ENCODE results near the gene U2SURP.
"Not testable (repeated sequence)": the region's sequence is repeated elsewhere in the genome, so short reads cannot be mapped to it uniquely, and the experiment has no call there.

U2SURP gene

GRCh38 chr3:143073983-143074382 is 72.6 kb downstream of the U2SURP start:
- DNase-seq: not testable (repeated sequence)

- DNase-seq: no peak
Observed at GRCh38 chr3:143078883-143079282, 77.5 kb downstream of the U2SURP start.

DNA sequence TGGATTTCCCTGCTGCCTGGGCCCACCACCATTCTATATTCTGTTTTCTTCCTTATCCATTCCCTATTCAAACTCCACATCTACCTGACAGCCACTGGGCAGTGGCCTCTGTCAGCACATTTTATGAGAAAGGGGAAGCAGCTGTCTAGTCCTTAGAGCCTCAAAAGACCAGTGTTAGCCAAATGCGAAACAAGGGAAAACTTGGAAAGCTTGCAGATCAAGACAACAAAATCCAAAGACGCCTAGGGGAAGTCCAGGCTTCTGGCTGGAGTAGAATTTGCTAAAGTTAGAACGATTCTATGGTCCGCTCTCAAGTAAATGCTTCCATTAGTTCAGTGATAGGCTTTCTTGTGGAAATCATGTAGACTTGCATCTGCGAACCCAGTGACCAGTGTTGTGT is 78.8 kb downstream of the U2SURP start:
- no peak for DNase-seq

- DNase-seq: no peak
Observed at GRCh38 chr3:143081365-143081764, 80.0 kb downstream of the U2SURP start.

DNA sequence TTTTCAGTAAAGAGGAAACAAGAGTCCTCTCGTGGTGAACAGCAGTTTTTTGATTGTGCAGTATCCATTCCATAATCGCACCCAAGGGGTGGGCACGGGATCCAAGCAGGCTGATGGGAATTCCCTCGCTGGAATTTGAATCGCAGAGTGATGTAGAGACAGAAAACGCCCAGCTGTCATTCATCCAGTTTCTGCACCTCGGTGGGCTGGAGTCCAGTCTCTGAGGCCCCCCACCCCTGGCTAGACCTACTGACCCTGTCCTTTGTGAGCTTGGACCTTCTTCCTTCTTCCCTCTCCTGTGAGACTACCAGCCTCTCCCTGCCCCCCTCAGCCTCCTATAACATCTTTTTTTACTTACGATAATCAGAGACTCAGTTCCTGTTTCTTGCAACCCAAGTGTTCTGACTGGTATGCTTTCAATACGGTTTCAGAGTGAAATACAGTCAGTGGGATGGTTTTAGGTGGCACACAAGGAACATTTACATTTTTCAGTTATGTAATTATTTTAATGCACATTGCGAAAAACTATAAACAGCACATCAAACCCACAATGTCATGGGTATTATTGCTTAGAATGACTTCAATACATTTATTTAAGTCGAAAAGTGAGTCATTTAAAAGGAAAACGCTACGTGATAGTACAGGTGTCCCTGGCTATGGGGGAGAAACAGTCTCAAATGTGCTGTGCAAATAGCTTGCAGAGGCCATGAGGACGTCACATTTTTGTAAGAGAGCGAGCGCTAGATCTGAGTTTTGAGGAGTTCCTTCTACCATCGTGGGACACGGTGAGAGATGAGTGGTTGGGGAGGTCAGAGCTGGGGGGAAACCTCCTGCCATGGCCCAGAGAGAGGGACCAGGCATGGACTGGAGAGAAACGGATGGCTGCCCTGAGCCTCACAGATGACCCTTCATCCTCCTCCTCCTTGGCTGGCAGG is 80.7 kb downstream of the U2SURP start:
- DNase-seq: no peak

DNA sequence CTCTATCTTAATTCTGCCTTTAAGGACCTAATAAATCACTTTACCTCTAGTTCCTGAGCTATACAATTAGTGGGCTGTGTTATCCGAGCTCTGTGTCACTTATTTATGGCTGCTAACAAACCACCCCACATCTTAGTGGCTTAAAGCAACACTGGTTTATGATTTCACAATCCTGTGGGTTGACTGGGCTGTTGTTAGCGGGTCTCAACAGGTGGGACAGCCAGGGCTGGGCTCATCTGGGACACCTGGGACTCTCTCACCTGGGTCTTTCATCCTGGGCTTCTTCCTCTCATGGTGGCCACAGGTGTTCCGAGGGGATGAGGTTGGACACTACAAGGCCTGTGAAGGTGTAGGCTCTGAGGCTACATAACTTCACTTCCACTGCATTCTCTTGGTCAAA is 82.4 kb downstream of the U2SURP start:
- DNase-seq: no peak

DNA sequence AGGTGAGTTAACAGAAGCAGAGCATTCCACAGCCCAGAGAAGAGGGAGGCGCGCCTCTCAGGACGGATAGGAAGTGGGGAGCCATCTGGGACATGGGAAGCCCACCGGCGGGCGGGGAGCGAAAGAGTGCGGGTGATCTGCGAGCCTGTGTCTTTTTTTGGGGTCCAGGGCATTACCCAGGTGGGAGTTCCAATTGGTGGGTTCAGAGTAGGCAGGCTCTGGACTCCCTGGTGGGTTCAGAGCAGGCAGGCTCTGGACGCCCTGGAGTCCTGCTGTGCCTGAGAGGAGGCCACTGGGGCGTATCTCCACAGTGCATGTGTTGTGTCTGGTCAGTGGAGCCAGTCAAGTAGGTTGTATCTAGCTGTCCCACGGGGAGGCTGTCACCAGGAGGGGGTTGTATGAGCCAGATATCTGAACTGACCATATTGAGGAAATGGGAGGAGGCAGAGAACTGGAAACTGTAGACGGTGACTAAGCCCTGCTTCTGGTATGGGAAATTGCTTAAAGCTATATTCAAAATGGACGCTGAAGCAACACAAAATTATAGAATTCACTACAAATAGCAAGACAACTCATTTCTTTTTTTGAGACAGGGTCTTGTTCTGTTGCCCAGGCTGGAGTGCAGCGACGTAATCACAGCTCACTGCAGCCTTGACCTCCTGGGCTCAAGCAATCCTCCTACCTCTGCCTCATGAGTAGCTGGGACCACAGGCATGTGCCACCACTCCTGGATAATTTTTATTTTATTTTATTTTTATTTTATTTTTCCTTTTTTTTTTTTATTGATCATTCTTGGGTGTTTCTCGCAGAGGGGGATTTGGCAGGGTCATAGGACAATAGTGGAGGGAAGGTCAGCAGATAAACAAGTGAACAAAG is 83.7 kb downstream of the U2SURP start:
- peak; percentile 10 for DNase-seq

DNA sequence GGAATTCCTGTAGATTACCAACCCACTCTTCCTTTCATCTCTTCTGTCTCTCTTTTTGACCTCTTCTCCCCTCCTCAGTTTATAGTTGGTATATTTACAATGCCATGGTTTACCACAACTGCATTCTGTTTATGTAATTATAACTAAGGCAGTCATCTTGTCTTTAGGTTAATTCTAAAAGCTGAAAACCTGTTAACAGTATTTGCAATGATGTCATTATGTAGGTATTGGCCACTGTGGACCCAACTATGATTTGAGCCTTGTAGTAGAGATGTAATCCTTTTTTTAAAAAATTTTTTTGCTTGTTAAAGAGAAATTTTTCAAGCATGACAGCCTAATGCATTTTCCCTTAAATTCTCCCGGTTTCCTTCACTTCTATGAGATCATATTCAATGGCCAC is 87.5 kb downstream of the U2SURP start:
- DNase-seq: no peak

- no peak for DNase-seq
Observed at GRCh38 chr3:143089965-143090364, 88.6 kb downstream of the U2SURP start.

DNA sequence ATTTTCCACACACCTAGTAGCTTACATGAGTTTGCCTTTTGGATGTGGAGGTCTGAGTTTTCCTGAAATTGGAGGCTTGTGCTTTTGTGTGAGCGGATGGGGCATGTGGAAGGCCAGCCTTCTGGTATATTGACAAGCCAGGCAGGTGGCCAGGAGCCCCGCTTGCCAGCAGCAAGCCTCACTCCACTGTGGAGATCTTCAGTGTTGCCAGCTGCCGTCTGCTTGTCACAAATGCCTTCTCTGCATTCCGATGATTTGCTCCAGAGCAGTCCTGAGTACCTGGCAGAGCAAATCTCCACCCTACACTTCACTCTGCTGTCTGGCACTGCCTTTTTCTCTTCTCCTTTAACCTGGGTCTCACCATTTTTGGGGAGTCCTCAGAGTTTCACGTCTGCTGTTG is 89.1 kb downstream of the U2SURP start:
- no peak for DNase-seq

DNA sequence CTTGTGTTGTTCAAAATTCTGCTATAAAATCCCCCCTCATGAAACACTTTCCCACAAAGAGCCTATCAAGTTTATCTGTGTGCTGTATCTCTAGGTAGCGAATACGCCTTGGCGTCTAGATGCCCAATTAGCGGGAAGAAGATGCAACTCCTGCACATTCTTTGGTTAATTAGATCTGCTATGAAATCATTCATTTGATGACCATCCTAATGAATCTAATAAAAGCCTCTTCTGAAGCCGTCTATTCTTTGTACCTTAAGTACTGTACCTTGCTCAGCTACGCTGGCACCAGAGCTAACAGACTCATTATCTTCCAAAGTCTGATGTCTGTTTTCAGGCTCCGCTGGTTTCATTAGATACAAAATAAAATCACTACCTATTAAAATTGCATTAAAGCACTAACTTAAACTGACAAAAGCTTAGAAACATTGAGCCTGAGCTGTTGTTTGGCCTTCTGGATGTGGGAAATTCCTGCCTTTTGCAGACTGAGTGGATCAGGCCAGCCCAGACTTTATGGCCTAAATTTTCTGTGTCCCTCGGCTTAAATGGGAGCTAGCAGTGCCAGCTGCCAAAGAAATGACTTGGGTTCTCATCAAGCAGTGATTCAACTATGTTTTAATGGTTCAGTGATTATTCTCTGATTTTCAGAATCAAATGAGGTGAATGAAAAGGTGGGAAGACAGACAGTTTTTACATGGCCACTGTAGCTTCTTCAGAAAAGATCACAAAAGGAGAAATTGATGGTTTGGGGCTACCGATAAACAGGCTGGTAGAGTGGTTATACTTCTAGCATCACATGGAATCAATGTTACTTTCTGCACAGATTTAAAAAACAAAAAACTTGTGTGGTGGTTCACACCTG is 89.8 kb downstream of the U2SURP start:
- DNase-seq: no peak

DNA sequence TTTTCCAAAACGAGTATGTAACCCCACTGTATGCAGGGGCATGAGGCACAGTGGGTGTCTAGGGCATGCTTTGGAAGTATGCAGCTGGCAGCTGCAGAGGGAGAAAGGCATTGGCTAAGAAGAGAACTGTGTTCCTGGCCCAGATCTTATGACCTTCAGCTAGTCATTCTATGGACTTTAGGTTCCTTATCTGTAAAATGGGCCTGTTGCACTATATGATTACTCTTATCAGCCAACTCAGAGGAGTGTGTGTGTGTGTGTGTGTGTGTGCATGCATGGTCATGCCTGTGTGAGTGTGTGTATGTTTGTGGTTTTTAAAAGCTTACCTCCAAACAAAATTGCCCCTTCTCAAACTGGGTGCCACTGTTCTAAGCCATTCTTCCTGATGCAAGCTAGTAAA is 90.8 kb downstream of the U2SURP start:
- DNase-seq: no peak

DNA sequence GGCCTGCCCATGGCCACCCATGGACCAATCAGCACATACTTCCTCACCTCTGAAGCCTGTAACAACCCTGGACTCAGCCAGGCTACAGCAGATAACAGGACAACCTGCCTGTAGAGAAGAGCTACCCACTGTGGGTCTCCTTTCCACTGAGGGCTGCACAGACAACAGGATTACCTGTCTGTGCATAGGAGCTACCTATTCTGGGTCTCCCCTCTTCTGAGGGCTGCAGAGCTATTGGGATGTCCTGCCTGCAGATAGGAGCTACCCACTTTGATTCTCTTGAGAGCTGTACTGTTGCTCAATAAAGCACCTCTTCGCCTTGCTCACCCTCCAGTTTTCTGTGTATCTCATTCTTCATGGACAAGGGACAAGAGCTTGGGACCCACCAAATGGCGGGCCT is 94.4 kb downstream of the U2SURP start:
- no peak for DNase-seq

DNA sequence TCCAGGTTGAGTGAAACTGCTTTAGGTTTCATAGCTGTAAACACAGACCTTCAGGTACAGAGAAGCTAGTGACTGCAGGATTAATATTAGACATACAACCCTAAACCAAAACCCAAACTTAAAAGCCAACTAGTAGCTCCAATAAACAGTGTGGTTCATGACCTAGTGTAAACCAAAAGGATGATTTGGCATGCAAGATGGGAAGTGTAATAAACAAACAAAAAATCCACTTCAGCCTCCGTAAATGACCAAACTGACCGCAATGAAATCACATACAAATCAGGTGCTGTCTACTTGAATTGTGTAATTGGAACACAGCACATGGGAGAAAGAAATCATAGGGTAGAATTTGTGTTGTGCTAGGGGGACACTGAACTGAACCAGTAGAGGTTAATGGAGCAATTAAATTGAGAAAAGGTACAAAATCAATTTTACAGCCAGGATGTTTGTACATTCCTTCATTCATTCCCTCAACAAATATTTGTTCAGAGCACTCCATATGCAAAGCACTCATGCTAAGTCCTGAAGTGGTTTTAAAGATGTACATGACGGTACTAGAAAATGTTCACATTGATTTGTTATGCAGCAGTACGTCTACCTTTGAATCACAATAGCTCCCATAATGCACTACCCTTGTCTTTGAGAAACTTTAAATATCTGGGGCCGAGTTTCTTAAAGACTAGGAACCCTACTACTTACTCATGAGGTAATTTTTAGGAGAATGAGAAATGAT is 96.8 kb downstream of the U2SURP start:
- DNase-seq: no peak

GRCh38 chr3:143099210-143099609 is 97.8 kb downstream of the U2SURP start:
- DNase-seq: no peak

DNA sequence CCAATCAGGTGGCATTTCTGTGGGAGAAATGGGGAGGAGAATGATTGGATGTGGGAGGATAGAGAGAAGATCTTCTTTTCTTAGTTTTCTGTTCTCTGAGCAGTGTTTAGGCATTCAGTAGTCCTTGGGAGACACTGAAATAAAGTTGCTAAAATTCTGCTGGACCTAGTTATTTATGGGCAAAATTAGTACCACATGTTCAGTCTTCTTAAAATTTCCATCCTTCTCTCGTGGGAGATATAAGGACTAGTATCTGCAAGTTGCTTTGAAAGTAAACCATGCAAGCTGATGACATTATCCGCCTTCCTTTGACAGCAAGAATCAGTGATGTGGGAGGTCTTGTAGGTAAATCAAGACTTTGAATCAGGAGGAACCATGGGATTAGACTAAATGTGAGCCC is 98.3 kb downstream of the U2SURP start:
- no peak for DNase-seq

DNA sequence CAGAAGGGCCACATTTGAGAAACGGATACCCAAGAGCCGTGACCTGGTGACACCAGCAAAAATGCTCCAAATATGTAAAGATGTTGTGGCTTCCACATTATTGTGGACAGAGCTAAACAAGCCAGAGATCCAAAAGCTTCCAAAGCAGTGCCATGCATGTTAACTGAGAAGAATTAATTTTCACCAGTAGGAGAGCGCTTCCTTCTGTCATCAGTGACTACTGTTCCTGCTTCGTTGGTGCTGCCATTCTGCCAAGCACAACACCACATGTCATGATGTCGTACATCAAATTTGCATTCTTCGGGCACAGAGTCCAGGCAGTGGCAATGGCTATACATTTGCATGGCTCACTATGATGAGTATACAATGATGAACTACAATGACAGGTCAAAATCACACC is 99.1 kb downstream of the U2SURP start:
- no peak for DNase-seq

- DNase-seq: no peak
Observed at GRCh38 chr3:143101792-143102381, 100.5 kb downstream of the U2SURP start.

- DNase-seq: no peak
Observed at GRCh38 chr3:143103652-143104051, 102.3 kb downstream of the U2SURP start.

DNA sequence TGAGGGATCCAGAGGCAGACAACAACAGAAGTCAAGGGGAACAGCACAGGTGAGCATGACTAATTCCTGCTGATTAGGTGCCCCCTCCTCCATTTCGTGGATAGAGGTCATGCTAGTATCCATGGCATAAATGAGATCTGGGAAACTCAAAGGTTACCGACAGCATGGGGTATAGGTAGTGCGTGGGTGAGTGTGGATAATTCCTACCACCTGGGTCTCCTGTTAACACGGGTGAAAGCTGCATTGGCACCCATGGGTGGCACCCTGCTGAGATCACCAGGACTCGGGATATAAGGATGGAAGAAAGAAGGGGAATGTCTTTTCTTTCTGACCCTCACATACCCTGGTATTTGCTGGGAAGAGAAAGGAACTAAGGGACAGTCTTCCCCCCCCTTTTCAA is 103.8 kb downstream of the U2SURP start:
- no peak for DNase-seq

DNA sequence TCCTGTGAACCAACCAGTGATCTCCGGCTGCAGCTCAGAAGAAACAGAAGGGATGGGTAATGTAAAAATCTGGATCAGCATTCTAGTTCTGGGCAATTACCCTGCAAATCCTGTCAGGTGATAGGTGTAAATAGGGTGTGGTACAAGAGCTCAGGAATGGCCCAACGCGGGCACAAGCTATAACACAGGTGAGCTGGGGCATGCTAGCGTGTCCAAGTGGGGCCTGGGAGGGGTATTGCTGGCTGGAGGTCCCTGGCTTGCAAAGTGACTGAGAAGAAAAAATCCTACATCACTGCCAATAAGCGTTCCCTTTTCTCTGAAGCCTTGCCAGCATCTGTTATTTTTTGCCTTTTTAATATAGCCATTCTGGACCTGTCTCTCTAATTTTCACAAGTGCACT is 108.5 kb downstream of the U2SURP start:
- DNase-seq: no peak
